CD14-positive monocyte (primary cell): ENCODE results near the gene NTM. TPM values are rescaled to one million over a fixed set of nuclear protein-coding genes. Genes with fewer than 3 reads are reported as not detected.

Experiments
- DNase-seq, 3 donors: peaks; one replicate each; pipeline ENCODE4 v3.0.0-alpha.2; 2011 to 2022
- H2AFZ ChIP-seq: 2 replicates; pipeline ENCODE4 v1.6.0; 2012; ENCODE audit warnings: mild to moderate bottlenecking, low read depth, low read length, inconsistent platforms; ENCODE audit not compliant: insufficient read depth, poor library complexity, severe bottlenecking
- H3K27ac ChIP-seq, 2 donors: 1 replicate in 1 of 2; 2 replicates in 1 of 2; pipeline ENCODE4 v1.5.1; 2012 to 2013; ENCODE audit warnings: low read length in 2 of 2, control low read depth in 1 of 2, inconsistent platforms in 1 of 2, low read depth in 1 of 2, mild to moderate bottlenecking in 1 of 2
- H3K27me3 ChIP-seq, 2 donors: one replicate each; pipeline versions ENCODE4 v1.6.0 to v1.6.1; 2011 to 2013; ENCODE audit warnings: low read length in 2 of 2; ENCODE audit not compliant: control insufficient read depth in 2 of 2, insufficient read depth in 2 of 2
- H3K36me3 ChIP-seq, 2 donors: replicated peaks in 1 of 2; 1 replicate in 1 of 2; 2 replicates in 1 of 2; pipeline versions ENCODE4 v1.5.1 to v1.6.1; 2012 to 2013; ENCODE audit warnings: low read length in 2 of 2, control low read depth in 1 of 2, inconsistent platforms in 1 of 2, mild to moderate bottlenecking in 1 of 2; ENCODE audit not compliant: insufficient read depth in 2 of 2, control insufficient read depth in 1 of 2
- H3K4me1 ChIP-seq, 2 donors: 1 replicate in 1 of 2; 2 replicates in 1 of 2; pipeline versions ENCODE4 v1.5.1 to v1.6.1; 2012 to 2013; ENCODE audit warnings: low read length in 2 of 2, control low read depth in 1 of 2, inconsistent platforms in 1 of 2, mild to moderate bottlenecking in 1 of 2, moderate library complexity in 1 of 2; ENCODE audit not compliant: insufficient read depth in 2 of 2, control insufficient read depth in 1 of 2
- H3K4me2 ChIP-seq: replicated peaks from 2 replicates; pipeline ENCODE3; 2012; ENCODE audit warnings: low read length, moderate library complexity, mild to moderate bottlenecking; ENCODE audit not compliant: poor library complexity, severe bottlenecking; ENCODE audit errors: extremely low read depth
- H3K4me3 ChIP-seq, 3 experiments: fragments of 200-600 bp in 1 of 3; sonication (generic) in 1 of 3; replicated peaks in 1 of 3; 1 replicate in 2 of 3; 2 replicates in 1 of 3; pipeline ENCODE4 v1.5.1; 2011 to 2013; ENCODE audit warnings: low read length in 3 of 3, mild to moderate bottlenecking in 3 of 3, control low read depth in 2 of 3, low read depth in 2 of 3, inconsistent platforms in 1 of 3, moderate library complexity in 1 of 3
- H3K79me2 ChIP-seq: 2 replicates; pipeline ENCODE4 v1.6.0; 2012; ENCODE audit warnings: mild to moderate bottlenecking, control low read depth, inconsistent platforms, low read length, moderate library complexity; ENCODE audit not compliant: insufficient read depth
- H3K9ac ChIP-seq: 2 replicates; pipeline ENCODE4 v1.6.0; 2017; ENCODE audit warnings: low read length, mild to moderate bottlenecking; ENCODE audit not compliant: insufficient read depth, poor library complexity, severe bottlenecking
- H3K9me3 ChIP-seq, 2 donors: replicated peaks in 1 of 2; 1 replicate in 1 of 2; 2 replicates in 1 of 2; pipeline versions ENCODE4 v1.5.1 to v1.6.1; 2012 to 2013; ENCODE audit warnings: low read length in 2 of 2, control low read depth in 1 of 2; ENCODE audit not compliant: control insufficient read depth in 1 of 2, insufficient read depth in 1 of 2
- H4K20me1 ChIP-seq: 2 replicates; pipeline ENCODE4 v1.6.0; 2012; ENCODE audit warnings: mild to moderate bottlenecking, low read length, control low read depth, moderate library complexity; ENCODE audit not compliant: insufficient read depth
- H3K27ac Mint-ChIP-seq, 7 donors: one replicate each; pipeline ENCODE4 v1.8.0; 2020; ENCODE audit warnings: mild to moderate bottlenecking in 7 of 7, mixed read lengths in 7 of 7, moderate library complexity in 6 of 7, inconsistent platforms in 2 of 7
- H3K27me3 Mint-ChIP-seq, 3 donors: one replicate each; pipeline ENCODE4 v1.8.0; 2021 to 2022; ENCODE audit warnings: low read depth in 3 of 3, mild to moderate bottlenecking in 3 of 3, mixed read lengths in 3 of 3, moderate library complexity in 3 of 3, inconsistent platforms in 1 of 3
- H3K36me3 Mint-ChIP-seq, 2 donors: one replicate each; pipeline ENCODE4 v1.8.0; 2020; ENCODE audit warnings: mixed read lengths in 2 of 2, inconsistent platforms in 1 of 2, mild to moderate bottlenecking in 1 of 2
- H3K4me1 Mint-ChIP-seq: one replicate; pipeline ENCODE4 v1.8.0; 2020; ENCODE audit warnings: mild to moderate bottlenecking, mixed read lengths
- H3K4me3 Mint-ChIP-seq, 2 donors: one replicate each; pipeline ENCODE4 v1.8.0; 2020; ENCODE audit warnings: mild to moderate bottlenecking in 2 of 2, mixed read lengths in 2 of 2, moderate library complexity in 1 of 2
- H3K9me3 Mint-ChIP-seq, 7 donors: one replicate each; pipeline ENCODE4 v1.8.0; 2020 to 2022; ENCODE audit warnings: mixed read lengths in 7 of 7, mild to moderate bottlenecking in 6 of 7, moderate library complexity in 6 of 7, inconsistent platforms in 2 of 7
- CTCF ChIP-seq: fragments of 200-600 bp; IDR thresholded peaks from one replicate; pipeline ENCODE4 v1.8.0; 2022; ENCODE audit warnings: antibody characterized with exemption, mild to moderate bottlenecking
- WGBS: methylation state at CpG from one replicate; pipeline ENCODE4 v1.1.5; 2013; ENCODE audit warnings: missing lambda C conversion rate; ENCODE audit not compliant: insufficient coverage; 5-methylcytosine and 5-hydroxymethylcytosine counted together
- intact Hi-C, 2 donors: fragments of 100-400 bp; cut with micrococcal nuclease; formaldehyde crosslinking; loops; one replicate each; pipeline versions ENCODE4 v1.15.0 to v1.15.1; 2023
- polyA plus RNA-seq, 3 donors: library from polyadenylated mRNA; depleted of rRNA in 1 of 3; unstranded in 2 of 3; stranded (reverse) in 1 of 3; fragments of 300-500 nt in 2 of 3; fragments of >200 nt in 1 of 3; fragmentation: Illumina TruSeq in 2 of 3; gene quantifications; 1 replicate in 2 of 3; 2 replicates in 1 of 3; pipeline ENCODE4 v1.2.3, GENCODE V29; 2012 to 2021

NTM gene
- polyA plus RNA-seq, 3 donors = not detected

GRCh38 chr11:131845255-131845654 is 474.8 kb downstream of the NTM start:
- no peak overlapping the region for H3K27ac Mint-ChIP-seq
- no peaks in the 10 kb centered on the region for H3K27me3 ChIP-seq
- no peak overlapping the region for H3K4me2 ChIP-seq
- no peaks in the 10 kb centered on the region for H4K20me1 ChIP-seq
- no peak overlapping the region for H2AFZ ChIP-seq
- no peak overlapping the region for H3K27ac ChIP-seq
- no peak for DNase-seq
- no peaks in the 10 kb centered on the region for H3K36me3 ChIP-seq
- no peak overlapping the region for H3K4me3 ChIP-seq
- no peaks in the 10 kb centered on the region for H3K9me3 ChIP-seq
- H3K9me3 Mint-ChIP-seq = no peaks in the 10 kb centered on the region
- H3K27me3 Mint-ChIP-seq = peaks cover 0 to 8% (median 2%) of the 10 kb centered on the region in 3 donors
- WGBS = 90% methylated on average over 2 of the region's 4 CpGs
- intact Hi-C loops = no loop called here
- H3K79me2 ChIP-seq = no peaks in the 10 kb centered on the region
- H3K4me1 ChIP-seq = peaks cover 25% of the 10 kb centered on the region in 2 donors
- H3K4me3 Mint-ChIP-seq = no peak overlapping the region
- H3K9ac ChIP-seq = no peak overlapping the region
- no peaks in the 10 kb centered on the region for H3K36me3 Mint-ChIP-seq
- H3K4me1 Mint-ChIP-seq = peaks cover 21% of the 10 kb centered on the region
- no peak for TF ChIP-seq CTCF

GRCh38 chr11:131849485-131849884 is 479.1 kb downstream of the NTM start:
- no peak for TF ChIP-seq CTCF
- Histone ChIP-seq H3K9me3 (no peaks in the 10 kb centered on the region), H3K4me3 (no peak overlapping the region), H3K27ac (no peak overlapping the region), H3K4me1 (peaks cover 0 to 6% of the 10 kb centered on the region in 2 donors), H3K27me3 (no peaks in the 10 kb centered on the region), H3K36me3 (no peaks in the 10 kb centered on the region), H2AFZ (no peak overlapping the region), H3K79me2 (no peaks in the 10 kb centered on the region), H4K20me1 (no peaks in the 10 kb centered on the region), H3K4me2 (no peak overlapping the region), H3K9ac (no peak overlapping the region)
- no peak for DNase-seq
- Mint-ChIP-seq H3K9me3 (no peaks in the 10 kb centered on the region), H3K4me1 (peaks cover 3% of the 10 kb centered on the region), H3K27ac (no peak overlapping the region), H3K36me3 (no peaks in the 10 kb centered on the region), H3K27me3 (peaks cover 0 to 10% (median 0%) of the 10 kb centered on the region in 3 donors), H3K4me3 (no peak overlapping the region)
- WGBS = 100% methylated on average over 2 of the region's 6 CpGs
- intact Hi-C loops = no loop called here
